Neural progenitor cell (in vitro differentiated cells): ENCODE results near the gene CACUL1. TPM values are rescaled to one million over a fixed set of nuclear protein-coding genes. Genes with fewer than 3 reads are reported as not detected.

Experiments used
- DNase-seq: peaks from one replicate; pipeline ENCODE4 v3.0.0-alpha.2; 2016; ENCODE audit warnings: low spot score
- H2AFZ ChIP-seq: fragments of 200-600 bp; sonication (generic); replicated peaks from 2 replicates; pipeline ENCODE4 v1.6.1; 2016; ENCODE audit warnings: antibody characterized with exemption
- H3F3A ChIP-seq: fragments of 200-600 bp; sonication (generic); 2 replicates; pipeline ENCODE4 v1.6.1; 2016; ENCODE audit warnings: antibody characterized with exemption, low read depth
- H3K27ac ChIP-seq: fragments of 200-600 bp; sonication (generic); 2 replicates; pipeline ENCODE4 v1.5.1; 2016; ENCODE audit warnings: mild to moderate bottlenecking
- H3K27me3 ChIP-seq: fragments of 200-600 bp; sonication (generic); 2 replicates; pipeline ENCODE4 v1.6.1; 2016; ENCODE audit warnings: mild to moderate bottlenecking, moderate library complexity
- H3K36me3 ChIP-seq: fragments of 200-600 bp; sonication (generic); 2 replicates; pipeline ENCODE4 v1.5.1; 2016
- H3K4me1 ChIP-seq: fragments of 200-600 bp; sonication (generic); 2 replicates; pipeline ENCODE4 v1.6.1; 2016; ENCODE audit warnings: mixed run types
- H3K4me2 ChIP-seq: fragments of 200-600 bp; sonication (generic); 2 replicates; pipeline ENCODE4 v1.6.1; 2016
- H3K4me3 ChIP-seq: fragments of 200-600 bp; sonication (generic); 2 replicates; pipeline ENCODE4 v1.5.1; 2016
- H3K79me2 ChIP-seq: fragments of 200-600 bp; sonication (generic); 2 replicates; pipeline ENCODE4 v1.6.1; 2016; ENCODE audit warnings: low read depth
- H3K9ac ChIP-seq: fragments of 200-600 bp; sonication (generic); 2 replicates; pipeline ENCODE4 v1.6.1; 2016
- H3K9me3 ChIP-seq: fragments of 200-600 bp; sonication (generic); 2 replicates; pipeline ENCODE4 v1.5.1; 2016; ENCODE audit warnings: low read depth
- H4K20me1 ChIP-seq: fragments of 200-600 bp; sonication (generic); 2 replicates; pipeline ENCODE4 v1.6.1; 2016; ENCODE audit warnings: low read depth
- H3K27ac Mint-ChIP-seq: 3 replicates; pipeline ENCODE4 v1.8.0; 2021; ENCODE audit warnings: mixed read lengths
- H3K27me3 Mint-ChIP-seq: 2 replicates; pipeline ENCODE4 v1.8.0; 2022; ENCODE audit warnings: low read depth, mild to moderate bottlenecking, inconsistent platforms, moderate library complexity, mixed read lengths; ENCODE audit not compliant: insufficient read depth
- H3K36me3 Mint-ChIP-seq: 3 replicates; pipeline ENCODE4 v1.8.0; 2021; ENCODE audit warnings: mixed read lengths
- H3K4me1 Mint-ChIP-seq: 3 replicates; pipeline ENCODE4 v1.8.0; 2021; ENCODE audit warnings: mixed read lengths
- H3K4me3 Mint-ChIP-seq: 3 replicates; pipeline ENCODE4 v1.8.0; 2021; ENCODE audit warnings: mild to moderate bottlenecking, moderate library complexity, mixed read lengths
- H3K9me3 Mint-ChIP-seq: 3 replicates; pipeline ENCODE4 v1.8.0; 2020; ENCODE audit warnings: mixed read lengths
- EZH2 ChIP-seq: fragments of 200-600 bp; sonication (generic); IDR thresholded peaks from 2 replicates; pipeline ENCODE4 v1.6.1; 2017; ENCODE audit warnings: antibody characterized with exemption, mild to moderate bottlenecking, moderate library complexity
- EZH2phosphoT487 ChIP-seq: fragments of 200-600 bp; sonication (generic); IDR thresholded peaks from 2 replicates; pipeline ENCODE4 v1.6.1; 2017; ENCODE audit warnings: antibody characterized with exemption
- total RNA-seq: library from RNA; depleted of rRNA; stranded (reverse); fragments of >200 nt; gene quantifications from 2 replicates; pipeline ENCODE4 v1.2.3, GENCODE V29; 2015; ENCODE audit warnings: low replicate concordance
- TF ChIP-seq, protein P1 (sequence below): fragments of 200-600 bp; sonication (generic); IDR thresholded peaks from 2 replicates; pipeline ENCODE4 v1.5.1; 2017; ENCODE audit warnings: antibody characterized with exemption, mild to moderate bottlenecking

CACUL1 gene
- total RNA-seq, 1 donor from 2014 or later = 38.8 TPM

DNA sequence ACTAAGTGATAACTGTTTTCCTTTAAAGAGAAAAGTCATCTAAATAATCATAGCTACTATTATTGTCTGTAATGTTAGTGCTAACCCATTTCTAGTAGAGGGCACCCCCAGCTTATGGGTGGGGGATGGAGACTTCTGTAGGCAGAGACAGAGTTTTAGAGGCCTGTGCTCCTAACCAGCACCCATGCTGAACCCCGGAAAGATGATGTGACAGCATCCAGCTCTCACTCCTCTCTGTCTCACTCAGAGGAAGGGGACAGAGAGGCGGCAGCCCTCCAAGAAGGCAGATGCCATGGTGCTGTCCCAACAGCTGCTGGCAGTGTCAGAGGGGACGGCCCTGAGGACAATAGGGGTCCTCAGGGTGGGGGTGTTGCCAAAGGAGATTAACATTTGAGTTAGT, 84.9 kb downstream of the CACUL1 start:
- peak overlapping the region; percentile 87 for H3K27ac Mint-ChIP-seq
- H3K27me3 Mint-ChIP-seq = peaks cover 3% of the 10 kb centered on the region
- Histone ChIP-seq H4K20me1 (no peaks in the 10 kb centered on the region), H3K36me3 (no peaks in the 10 kb centered on the region), H3K9me3 (no peaks in the 10 kb centered on the region), H3K27me3 (no peaks in the 10 kb centered on the region), H3K4me2 (peak overlapping the region; percentile 45), H3K9ac (no peak overlapping the region), H2AFZ (no peak overlapping the region), H3K4me1 (peaks cover 21% of the 10 kb centered on the region), H3F3A (no peaks in the 10 kb centered on the region), H3K4me3 (no peak overlapping the region), H3K79me2 (no peaks in the 10 kb centered on the region), H3K27ac (no peak overlapping the region)
- peaks cover 9% of the 10 kb centered on the region for H3K36me3 Mint-ChIP-seq
- H3K9me3 Mint-ChIP-seq = no peaks in the 10 kb centered on the region
- TF ChIP-seq, protein P1, sequence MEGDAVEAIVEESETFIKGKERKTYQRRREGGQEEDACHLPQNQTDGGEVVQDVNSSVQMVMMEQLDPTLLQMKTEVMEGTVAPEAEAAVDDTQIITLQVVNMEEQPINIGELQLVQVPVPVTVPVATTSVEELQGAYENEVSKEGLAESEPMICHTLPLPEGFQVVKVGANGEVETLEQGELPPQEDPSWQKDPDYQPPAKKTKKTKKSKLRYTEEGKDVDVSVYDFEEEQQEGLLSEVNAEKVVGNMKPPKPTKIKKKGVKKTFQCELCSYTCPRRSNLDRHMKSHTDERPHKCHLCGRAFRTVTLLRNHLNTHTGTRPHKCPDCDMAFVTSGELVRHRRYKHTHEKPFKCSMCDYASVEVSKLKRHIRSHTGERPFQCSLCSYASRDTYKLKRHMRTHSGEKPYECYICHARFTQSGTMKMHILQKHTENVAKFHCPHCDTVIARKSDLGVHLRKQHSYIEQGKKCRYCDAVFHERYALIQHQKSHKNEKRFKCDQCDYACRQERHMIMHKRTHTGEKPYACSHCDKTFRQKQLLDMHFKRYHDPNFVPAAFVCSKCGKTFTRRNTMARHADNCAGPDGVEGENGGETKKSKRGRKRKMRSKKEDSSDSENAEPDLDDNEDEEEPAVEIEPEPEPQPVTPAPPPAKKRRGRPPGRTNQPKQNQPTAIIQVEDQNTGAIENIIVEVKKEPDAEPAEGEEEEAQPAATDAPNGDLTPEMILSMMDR = no peak
- TF ChIP-seq EZH2 (no peak), EZH2phosphoT487 (no peak)
- no peak for DNase-seq
- peak overlapping the region; percentile 69 for H3K4me3 Mint-ChIP-seq
- peaks cover 29% of the 10 kb centered on the region for H3K4me1 Mint-ChIP-seq

DNA sequence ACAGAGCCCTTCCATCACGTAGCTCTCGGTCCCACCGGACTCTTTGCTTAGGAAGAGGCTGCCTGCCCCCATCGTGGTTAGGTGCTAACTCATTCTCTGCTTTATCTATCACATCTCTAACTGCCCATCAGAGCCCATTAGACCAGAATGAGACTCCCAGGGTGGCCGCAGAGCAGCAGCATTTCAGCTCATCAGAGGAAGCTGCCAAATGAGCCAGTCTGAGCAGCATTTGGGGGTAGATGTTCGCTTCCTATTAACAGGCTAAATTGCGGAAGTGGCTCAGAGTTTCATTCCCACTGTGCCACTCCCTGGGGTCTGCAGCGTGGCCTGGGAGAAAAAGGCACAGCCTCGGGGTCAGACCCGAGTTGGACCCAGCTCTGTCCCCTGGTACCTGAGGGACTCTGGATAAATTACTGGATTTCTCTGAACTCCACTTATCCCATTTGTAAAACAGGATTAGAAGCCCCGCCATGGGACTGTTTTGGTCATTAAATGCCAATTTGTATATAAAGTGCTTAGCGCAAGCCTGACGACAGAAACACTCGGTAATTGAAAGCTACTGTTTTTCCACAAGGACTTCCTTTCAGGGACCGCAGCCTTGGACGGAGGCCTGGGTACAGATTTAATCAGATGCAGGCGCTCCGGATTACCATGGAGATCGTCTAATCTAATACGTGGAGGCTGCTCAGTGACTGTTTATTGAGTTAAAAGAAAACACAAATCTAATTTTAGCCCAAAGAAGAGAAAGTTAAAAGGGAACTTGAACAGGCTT, 85.6 kb downstream of the CACUL1 start:
- Histone ChIP-seq H3K4me3 (no peak overlapping the region), H3K4me2 (peak overlapping the region; percentile 64)
- peak overlapping the region; percentile 33 for H3K27ac Mint-ChIP-seq

GRCh38 chr10:118668228-118668952, 86.4 kb downstream of the CACUL1 start:
- TF ChIP-seq EZH2 = no peak
- TF ChIP-seq, protein P1 = peak; percentile 30
- Histone ChIP-seq H3K27me3 (no peaks in the 10 kb centered on the region), H3K79me2 (no peaks in the 10 kb centered on the region), H2AFZ (no peak overlapping the region), H4K20me1 (no peaks in the 10 kb centered on the region), H3F3A (no peaks in the 10 kb centered on the region), H3K36me3 (no peaks in the 10 kb centered on the region), H3K4me2 (no peak overlapping the region), H3K4me1 (peaks cover 21% of the 10 kb centered on the region), H3K9ac (no peak overlapping the region), H3K27ac (no peak overlapping the region), H3K9me3 (no peaks in the 10 kb centered on the region), H3K4me3 (no peak overlapping the region)
- peaks cover 7% of the 10 kb centered on the region for H3K36me3 Mint-ChIP-seq
- H3K4me1 Mint-ChIP-seq = peaks cover 29% of the 10 kb centered on the region
- peak overlapping the region; percentile 33 for H3K27ac Mint-ChIP-seq
- H3K9me3 Mint-ChIP-seq = no peaks in the 10 kb centered on the region
- no peak overlapping the region for H3K4me3 Mint-ChIP-seq
- H3K27me3 Mint-ChIP-seq = peaks cover 8% of the 10 kb centered on the region
- no peak for DNase-seq

More for the DNA sequence above, 85.6 kb downstream of the CACUL1 start:
- no peaks in the 10 kb centered on the region for H3K9me3 Mint-ChIP-seq
- H3K4me1 ChIP-seq = peaks cover 21% of the 10 kb centered on the region
- no peak overlapping the region for H3K9ac ChIP-seq
- no peak overlapping the region for H2AFZ ChIP-seq
- no peaks in the 10 kb centered on the region for H3K36me3 ChIP-seq
- H3K9me3 ChIP-seq = no peaks in the 10 kb centered on the region
- peaks cover 29% of the 10 kb centered on the region for H3K4me1 Mint-ChIP-seq
- no peaks in the 10 kb centered on the region for H4K20me1 ChIP-seq
- H3K27me3 ChIP-seq = no peaks in the 10 kb centered on the region
- H3K79me2 ChIP-seq = no peaks in the 10 kb centered on the region
- H3K27me3 Mint-ChIP-seq = peaks cover 8% of the 10 kb centered on the region
- H3K36me3 Mint-ChIP-seq = peaks cover 9% of the 10 kb centered on the region
- no peak overlapping the region for H3K27ac ChIP-seq
- H3K4me3 Mint-ChIP-seq = no peak overlapping the region
- DNase-seq = peak; percentile 51
- no peaks in the 10 kb centered on the region for H3F3A ChIP-seq
- TF ChIP-seq, protein P1 = no peak
